Measurements from ENCODE around the gene TMPRSS4.

GRCh38 chr11:118095493-118095892 is 18.6 kb downstream of the TMPRSS4 start:
- TF ChIP-seq GATA2 (IDR thresholded peaks at IDR 0.05; ENCODE audit: low read depth, low read length) (no peak), GATA3 (IDR thresholded peaks at IDR 0.05; ENCODE audit: low read depth, low read length) (no peak)
